BJ (cell line): ENCODE data around the gene CENPP. TPM values are rescaled to one million over a fixed set of nuclear protein-coding genes. Genes with fewer than 3 reads are reported as not detected.

Source experiments
- CTCF ChIA-PET: fragments of 350-600 bp; formaldehyde crosslinking; extraction: SDS; loops from one replicate; lab custom pipeline; 2021; ENCODE audit warnings: antibody characterized with exemption, inconsistent platforms; lab: Yijun Ruan, JAX
- POLR2A ChIA-PET: fragments of 300-600 bp; sonication (Branson Sonifier 250); formaldehyde crosslinking; extraction: SDS; loops from one replicate; lab custom pipeline; 2021; ENCODE audit warnings: antibody characterized with exemption; lab: Charles Lee
- DNase-seq: peaks from one replicate; pipeline ENCODE4 v3.0.0-alpha.2; 2011; ENCODE audit warnings: low read depth
- H3K27me3 ChIP-seq: 2 replicates; pipeline ENCODE4 v1.6.0; 2011; ENCODE audit warnings: low read length; ENCODE audit not compliant: control insufficient read depth, insufficient read depth
- H3K36me3 ChIP-seq: 2 replicates; pipeline ENCODE4 v1.5.1; 2011; ENCODE audit warnings: low read length; ENCODE audit not compliant: control insufficient read depth, insufficient read depth
- H3K4me3 ChIP-seq: 2 replicates; pipeline ENCODE4 v1.5.1; 2011; ENCODE audit warnings: low read depth, mild to moderate bottlenecking, control low read depth, low read length
- CTCF ChIP-seq: IDR thresholded peaks from 2 replicates; pipeline ENCODE4 v1.5.1; 2011; ENCODE audit warnings: low read depth, mild to moderate bottlenecking, control low read depth, inconsistent platforms, low read length, moderate library complexity; ENCODE audit not compliant: insufficient read depth
- polyA plus RNA-seq: library from polyadenylated mRNA; depleted of rRNA; stranded (reverse); fragments of >200 nt; gene quantifications from 2 replicates; pipeline ENCODE4 v1.2.3, GENCODE V29; 2011; rRNA removed
- small RNA-seq: library from RNA; depleted of rRNA; stranded (forward); fragments of <200 nt; gene quantifications from one replicate; pipeline ENCODE3, GENCODE V24; 2012; ENCODE audit warnings: low replicate concordance, low read depth; ENCODE audit not compliant: insufficient read length

Gene CENPP
- polyA plus RNA-seq, 1 experiment: 1.3 TPM

GRCh38 chr9:92666236-92666635 is 340.5 kb downstream of the CENPP start:
- TF ChIP-seq CTCF: no peak
- no peaks in the 10 kb centered on the region for H3K27me3 ChIP-seq
- H3K4me3 ChIP-seq: no peak overlapping the region
- no peak for DNase-seq
- ChIA-PET POLR2A (no interaction called here), CTCF (interaction anchor here (0.6 to 0.7 kb wide), 2 partner anchors 8 to 31 kb away, joined by 3 read pairs; no protein-coding TSS in a partner anchor)
- peaks cover 2% of the 10 kb centered on the region for H3K36me3 ChIP-seq

- Histone ChIP-seq H3K27me3 (no peaks in the 10 kb centered on the region), H3K36me3 (peaks cover 2% of the 10 kb centered on the region; the same call in 1 of the 2 replicates), H3K4me3 (no peak overlapping the region)
- DNase-seq: no peak
- ChIA-PET CTCF (interaction anchor here (0.6 to 0.8 kb wide), 2 partner anchors 32 to 123 kb away, joined by 3 to 4 read pairs; no protein-coding TSS in a partner anchor), POLR2A (no interaction called here)
- no peak for TF ChIP-seq CTCF
Observed at GRCh38 chr9:92666912-92667532, 341.3 kb downstream of the CENPP start.

GRCh38 chr9:92668746-92669526 is 343.2 kb downstream of the CENPP start:
- CTCF ChIA-PET: no interaction called here
- POLR2A ChIA-PET: no interaction called here

GRCh38 chr9:92669527-92669889 is 343.8 kb downstream of the CENPP start:
- TF ChIP-seq CTCF: no peak
- Histone ChIP-seq H3K4me3 (peak overlapping the region; percentile 87), H3K36me3 (peaks cover 2% of the 10 kb centered on the region; the same call in 1 of the 2 replicates), H3K27me3 (no peaks in the 10 kb centered on the region)
- no peak for DNase-seq
- POLR2A ChIA-PET: no interaction called here
- CTCF ChIA-PET: interaction anchor here (1.1 to 1.2 kb wide), 2 partner anchors 18 to 121 kb away, joined by 3 read pairs; no protein-coding TSS in a partner anchor

More at GRCh38 chr9:92668746-92669526, 343.2 kb downstream of the CENPP start:
- no peak for TF ChIP-seq CTCF
- Histone ChIP-seq H3K4me3 (peak overlapping the region; percentile 87), H3K27me3 (no peaks in the 10 kb centered on the region), H3K36me3 (peaks cover 2% of the 10 kb centered on the region; the same call in 1 of the 2 replicates)
- no peak for DNase-seq

Small RNA genes lying within 50 kb of the gene (small RNA-seq; reads per million reads assigned to genes)
- gene AL157827.1: not detected
- gene MIR3651: not detected
- gene MIR4670: not detected
- gene SNORA84: not detected

Other genes starting within 250 kb of the CENPP start
- gene SPTLC1, start 210.5 kb upstream of the CENPP start, polyA plus RNA-seq: 102 and 120 TPM in 2 replicates
- gene IARS1, start 32.3 kb upstream of the CENPP start, polyA plus RNA-seq: 117 and 194 TPM in 2 replicates
- 8.8 and 17.3 TPM in 2 replicates for gene NOL8, start 603 bp upstream of the CENPP start, polyA plus RNA-seq
- gene OGN, start 78.6 kb downstream of the CENPP start, polyA plus RNA-seq: 0.02 TPM in 1 of 2 replicates, not detected in the other
- 0.10 and 0.21 TPM in 2 replicates for gene OMD, start 98.5 kb downstream of the CENPP start, polyA plus RNA-seq
- gene ASPN, start 156.6 kb downstream of the CENPP start, polyA plus RNA-seq: 3.4 and 8.2 TPM in 2 replicates
- gene ECM2, start 210.0 kb downstream of the CENPP start, polyA plus RNA-seq: 1.9 and 2.9 TPM in 2 replicates